ENCODE measurements around the gene ZNF414. TPM values are rescaled to one million over a fixed set of nuclear protein-coding genes. Genes with fewer than 3 reads are reported as not detected.

The ZNF414 gene
- total RNA-seq, 1 experiment from 2014 or later, result 3.8 TPM

GRCh38 chr19:8545743-8546142, 31.8 kb upstream of the ZNF414 start:
- H3K4me1 ChIP-seq (ENCODE audit: low read length), result no peaks in the 10 kb centered on the region
- H3K4me3 ChIP-seq (ENCODE audit: low read length), result no peak overlapping the region
- no peak for DNase-seq
- no peaks in the 10 kb centered on the region for H3K9me2 ChIP-seq (replicated peaks; ENCODE audit: insufficient read depth, low read length)
- H3K4me2 ChIP-seq (ENCODE audit: low read depth, low read length, poor library complexity, severe bottlenecking), result no peak overlapping the region
- no peaks in the 10 kb centered on the region for H3K27me3 ChIP-seq (ENCODE audit: low read length)
- no peaks in the 10 kb centered on the region for H4K20me1 ChIP-seq (ENCODE audit: insufficient read depth, low read depth, low read length)
- no peak overlapping the region for H2AFZ ChIP-seq (ENCODE audit: low read length)
- no peaks in the 10 kb centered on the region for H3K36me3 ChIP-seq (ENCODE audit: insufficient read depth, low read length)
- H3K9me3 ChIP-seq (ENCODE audit: low read length), result no peaks in the 10 kb centered on the region
- no peaks in the 10 kb centered on the region for H3K79me2 ChIP-seq (ENCODE audit: low read length)
- no peak overlapping the region for H3K9ac ChIP-seq (ENCODE audit: low read length)
- H3K27ac ChIP-seq (ENCODE audit: low read length), result no peak overlapping the region

- Histone ChIP-seq H3K4me1 (ENCODE audit: low read length) (no peaks in the 10 kb centered on the region), H3K4me3 (ENCODE audit: low read length) (no peak overlapping the region), H3K27me3 (ENCODE audit: low read length) (no peaks in the 10 kb centered on the region), H3K79me2 (ENCODE audit: low read length) (no peaks in the 10 kb centered on the region), H2AFZ (ENCODE audit: low read length) (no peak overlapping the region), H3K4me2 (ENCODE audit: low read depth, low read length, poor library complexity, severe bottlenecking) (no peak overlapping the region), H3K27ac (ENCODE audit: low read length) (no peak overlapping the region), H3K9me2 (replicated peaks; ENCODE audit: insufficient read depth, low read length) (no peaks in the 10 kb centered on the region), H3K9ac (ENCODE audit: low read length) (no peak overlapping the region), H4K20me1 (ENCODE audit: insufficient read depth, low read depth, low read length) (no peaks in the 10 kb centered on the region), H3K36me3 (ENCODE audit: insufficient read depth, low read length) (no peaks in the 10 kb centered on the region), H3K9me3 (ENCODE audit: low read length) (no peaks in the 10 kb centered on the region)
- no peak for DNase-seq
These were observed 30.2 kb upstream of the ZNF414 start for GRCh38 chr19:8544168-8544567.

- Histone ChIP-seq H3K9ac (ENCODE audit: low read length) (no peak overlapping the region), H3K27ac (ENCODE audit: low read length) (no peak overlapping the region), H3K9me3 (ENCODE audit: low read length) (no peaks in the 10 kb centered on the region), H3K27me3 (ENCODE audit: low read length) (no peaks in the 10 kb centered on the region), H3K4me1 (ENCODE audit: low read length) (no peaks in the 10 kb centered on the region), H3K4me2 (ENCODE audit: low read depth, low read length, poor library complexity, severe bottlenecking) (no peak overlapping the region), H3K79me2 (ENCODE audit: low read length) (no peaks in the 10 kb centered on the region), H3K36me3 (ENCODE audit: insufficient read depth, low read length) (no peaks in the 10 kb centered on the region), H3K9me2 (replicated peaks; ENCODE audit: insufficient read depth, low read length) (no peaks in the 10 kb centered on the region), H3K4me3 (ENCODE audit: low read length) (no peak overlapping the region), H4K20me1 (ENCODE audit: insufficient read depth, low read depth, low read length) (no peaks in the 10 kb centered on the region), H2AFZ (ENCODE audit: low read length) (no peak overlapping the region)
- DNase-seq, result no peak
These were observed 25.7 kb upstream of the ZNF414 start for GRCh38 chr19:8539621-8540149.

GRCh38 chr19:8537099-8537498, 23.1 kb upstream of the ZNF414 start:
- no peaks in the 10 kb centered on the region for H4K20me1 ChIP-seq (ENCODE audit: insufficient read depth, low read depth, low read length)

GRCh38 chr19:8536282-8536681, 22.3 kb upstream of the ZNF414 start:
- no peaks in the 10 kb centered on the region for H3K79me2 ChIP-seq (ENCODE audit: low read length)
- H3K4me1 ChIP-seq (ENCODE audit: low read length), result no peaks in the 10 kb centered on the region
- no peak overlapping the region for H3K4me3 ChIP-seq (ENCODE audit: low read length)
- H3K9ac ChIP-seq (ENCODE audit: low read length), result no peak overlapping the region
- H3K9me3 ChIP-seq (ENCODE audit: low read length), result no peaks in the 10 kb centered on the region
- H3K9me2 ChIP-seq (replicated peaks; ENCODE audit: insufficient read depth, low read length), result no peaks in the 10 kb centered on the region
- no peaks in the 10 kb centered on the region for H4K20me1 ChIP-seq (ENCODE audit: insufficient read depth, low read depth, low read length)
- no peaks in the 10 kb centered on the region for H3K27me3 ChIP-seq (ENCODE audit: low read length)
- H2AFZ ChIP-seq (ENCODE audit: low read length), result no peak overlapping the region
- no peak overlapping the region for H3K27ac ChIP-seq (ENCODE audit: low read length)
- DNase-seq, result no peak
- no peaks in the 10 kb centered on the region for H3K36me3 ChIP-seq (ENCODE audit: insufficient read depth, low read length)
- H3K4me2 ChIP-seq (ENCODE audit: low read depth, low read length, poor library complexity, severe bottlenecking), result no peak overlapping the region

More at GRCh38 chr19:8537099-8537498, 23.1 kb upstream of the ZNF414 start:
- no peak overlapping the region for H3K4me2 ChIP-seq (ENCODE audit: low read depth, low read length, poor library complexity, severe bottlenecking)
- no peaks in the 10 kb centered on the region for H3K36me3 ChIP-seq (ENCODE audit: insufficient read depth, low read length)
- no peak for DNase-seq
- no peaks in the 10 kb centered on the region for H3K9me3 ChIP-seq (ENCODE audit: low read length)
- H3K9ac ChIP-seq (ENCODE audit: low read length), result no peak overlapping the region
- no peaks in the 10 kb centered on the region for H3K9me2 ChIP-seq (replicated peaks; ENCODE audit: insufficient read depth, low read length)
- no peaks in the 10 kb centered on the region for H3K27me3 ChIP-seq (ENCODE audit: low read length)
- no peaks in the 10 kb centered on the region for H3K4me1 ChIP-seq (ENCODE audit: low read length)
- H3K79me2 ChIP-seq (ENCODE audit: low read length), result no peaks in the 10 kb centered on the region
- H2AFZ ChIP-seq (ENCODE audit: low read length), result no peak overlapping the region
- H3K27ac ChIP-seq (ENCODE audit: low read length), result no peak overlapping the region
- no peak overlapping the region for H3K4me3 ChIP-seq (ENCODE audit: low read length)

GRCh38 chr19:8532225-8532624, 18.3 kb upstream of the ZNF414 start:
- Histone ChIP-seq H3K79me2 (ENCODE audit: low read length) (no peaks in the 10 kb centered on the region), H4K20me1 (ENCODE audit: insufficient read depth, low read depth, low read length) (no peaks in the 10 kb centered on the region)

GRCh38 chr19:8531470-8531869, 17.5 kb upstream of the ZNF414 start:
- Histone ChIP-seq H3K4me3 (ENCODE audit: low read length) (no peak overlapping the region), H4K20me1 (ENCODE audit: insufficient read depth, low read depth, low read length) (no peaks in the 10 kb centered on the region), H3K36me3 (ENCODE audit: insufficient read depth, low read length) (no peaks in the 10 kb centered on the region)

More at GRCh38 chr19:8532225-8532624, 18.3 kb upstream of the ZNF414 start:
- Histone ChIP-seq H2AFZ (ENCODE audit: low read length) (no peak overlapping the region), H3K4me1 (ENCODE audit: low read length) (no peaks in the 10 kb centered on the region), H3K4me2 (ENCODE audit: low read depth, low read length, poor library complexity, severe bottlenecking) (no peak overlapping the region), H3K27me3 (ENCODE audit: low read length) (no peaks in the 10 kb centered on the region), H3K9me2 (replicated peaks; ENCODE audit: insufficient read depth, low read length) (no peaks in the 10 kb centered on the region), H3K9me3 (ENCODE audit: low read length) (no peaks in the 10 kb centered on the region), H3K27ac (ENCODE audit: low read length) (no peak overlapping the region), H3K36me3 (ENCODE audit: insufficient read depth, low read length) (no peaks in the 10 kb centered on the region), H3K4me3 (ENCODE audit: low read length) (no peak overlapping the region), H3K9ac (ENCODE audit: low read length) (no peak overlapping the region)
- DNase-seq, result no peak

GRCh38 chr19:8530061-8530679, 16.2 kb upstream of the ZNF414 start:
- H3K27me3 ChIP-seq (ENCODE audit: low read length), result no peaks in the 10 kb centered on the region
- H3K9me3 ChIP-seq (ENCODE audit: low read length), result no peaks in the 10 kb centered on the region
- no peaks in the 10 kb centered on the region for H3K36me3 ChIP-seq (ENCODE audit: insufficient read depth, low read length)
- H3K4me3 ChIP-seq (ENCODE audit: low read length), result no peak overlapping the region
- no peak overlapping the region for H3K27ac ChIP-seq (ENCODE audit: low read length)
- no peak overlapping the region for H2AFZ ChIP-seq (ENCODE audit: low read length)
- H3K9me2 ChIP-seq (replicated peaks; ENCODE audit: insufficient read depth, low read length), result no peaks in the 10 kb centered on the region
- H4K20me1 ChIP-seq (ENCODE audit: insufficient read depth, low read depth, low read length), result no peaks in the 10 kb centered on the region
- H3K4me1 ChIP-seq (ENCODE audit: low read length), result no peaks in the 10 kb centered on the region
- no peak for DNase-seq
- no peaks in the 10 kb centered on the region for H3K79me2 ChIP-seq (ENCODE audit: low read length)
- no peak overlapping the region for H3K9ac ChIP-seq (ENCODE audit: low read length)
- no peak overlapping the region for H3K4me2 ChIP-seq (ENCODE audit: low read depth, low read length, poor library complexity, severe bottlenecking)

More at GRCh38 chr19:8531470-8531869, 17.5 kb upstream of the ZNF414 start:
- Histone ChIP-seq H3K27ac (ENCODE audit: low read length) (no peak overlapping the region), H3K4me1 (ENCODE audit: low read length) (no peaks in the 10 kb centered on the region), H2AFZ (ENCODE audit: low read length) (no peak overlapping the region), H3K4me2 (ENCODE audit: low read depth, low read length, poor library complexity, severe bottlenecking) (no peak overlapping the region), H3K9me3 (ENCODE audit: low read length) (no peaks in the 10 kb centered on the region), H3K27me3 (ENCODE audit: low read length) (no peaks in the 10 kb centered on the region), H3K9me2 (replicated peaks; ENCODE audit: insufficient read depth, low read length) (no peaks in the 10 kb centered on the region), H3K9ac (ENCODE audit: low read length) (no peak overlapping the region), H3K79me2 (ENCODE audit: low read length) (no peaks in the 10 kb centered on the region)
- DNase-seq, result no peak
